H1 (cell line): Measurements from ENCODE around the gene CLEC2D. TPM values are rescaled to one million over a fixed set of nuclear protein-coding genes. Genes with fewer than 3 reads are reported as not detected.

Experiments used
- CTCF ChIA-PET: fragments of 300-600 bp; sonication (Branson Sonifier 250); formaldehyde crosslinking; loops from one replicate; lab custom pipeline; 2021; ENCODE audit not compliant: partially characterized antibody; lab: Charles Lee
- POLR2A ChIA-PET: fragments of 300-600 bp; sonication (Branson Sonifier 250); formaldehyde crosslinking; loops from one replicate; lab custom pipeline; 2021; ENCODE audit warnings: inconsistent platforms; ENCODE audit not compliant: partially characterized antibody; lab: Charles Lee
- DNase-seq, 2 experiments: peaks; one replicate each; pipeline versions ENCODE4 v3.0.0 to v3.0.0-alpha.2; 2010 to 2022; ENCODE audit warnings: low spot score in 2 of 2, low read depth in 1 of 2, mixed read lengths in 1 of 2
- FAIRE-seq: peaks from 2 replicates; lab custom pipeline; 2011; peaks lifted over from hg19 to GRCh38; lab: Jason Lieb, UNC
- H2AFZ ChIP-seq: 2 replicates; pipeline ENCODE4 v1.8.1; 2012; ENCODE audit warnings: low read length, inconsistent platforms
- H2AK5ac ChIP-seq: 2 replicates; pipeline ENCODE4 v1.6.1; 2013; ENCODE audit warnings: low read depth, low read length
- H2BK120ac ChIP-seq: replicated peaks from 2 replicates; pipeline ENCODE3; 2013; ENCODE audit warnings: low read depth, low read length, inconsistent platforms
- H2BK12ac ChIP-seq: 2 replicates; pipeline ENCODE4 v1.6.1; 2013; ENCODE audit warnings: low read depth, low read length
- H2BK15ac ChIP-seq: 2 replicates; pipeline ENCODE4 v1.6.1; 2013; ENCODE audit warnings: low read length
- H2BK20ac ChIP-seq: 2 replicates; pipeline ENCODE4 v1.6.1; 2013; ENCODE audit warnings: low read length
- H2BK5ac ChIP-seq: 2 replicates; pipeline ENCODE4 v1.6.1; 2013; ENCODE audit warnings: low read depth, low read length
- H3K14ac ChIP-seq: 2 replicates; pipeline ENCODE4 v1.6.1; 2013; ENCODE audit warnings: inconsistent platforms; ENCODE audit not compliant: insufficient read length
- H3K18ac ChIP-seq: 2 replicates; pipeline ENCODE4 v1.6.1; 2013; ENCODE audit warnings: low read length; ENCODE audit errors: extremely low read depth
- H3K23ac ChIP-seq: 2 replicates; pipeline ENCODE4 v1.6.1; 2013; ENCODE audit warnings: inconsistent platforms; ENCODE audit not compliant: insufficient read length
- H3K23me2 ChIP-seq: 2 replicates; pipeline ENCODE4 v1.6.1; 2013; ENCODE audit warnings: low read depth, low read length
- H3K27ac ChIP-seq: 2 replicates; pipeline ENCODE4 v1.6.1; 2011; ENCODE audit warnings: low read depth, low read length, inconsistent platforms
- H3K27me3 ChIP-seq, 4 experiments: replicated peaks in 1 of 4; 1 replicate in 1 of 4; 2 replicates in 3 of 4; pipeline versions ENCODE4 v1.6.1 to v1.8.1; 2011 to 2013; ENCODE audit warnings: low read length in 3 of 4, mild to moderate bottlenecking in 3 of 4, inconsistent platforms in 2 of 4, mixed read lengths in 2 of 4, moderate library complexity in 1 of 4; ENCODE audit not compliant: control insufficient read depth in 3 of 4, insufficient read depth in 3 of 4; ENCODE audit errors: extremely low read depth in 1 of 4
- H3K36me3 ChIP-seq, 4 experiments: 2 replicates each; pipeline versions ENCODE4 v1.6.1 to v1.8.1; 2011 to 2013; ENCODE audit warnings: mild to moderate bottlenecking in 4 of 4, low read length in 3 of 4, moderate library complexity in 2 of 4, control low read depth in 1 of 4, inconsistent platforms in 1 of 4; ENCODE audit not compliant: insufficient read depth in 4 of 4, control insufficient read depth in 2 of 4
- H3K4ac ChIP-seq: replicated peaks from 2 replicates; pipeline ENCODE3; 2013; ENCODE audit warnings: low read length, low read depth, mixed read lengths, inconsistent platforms; ENCODE audit not compliant: insufficient read length
- H3K4me1 ChIP-seq, 4 experiments: replicated peaks in 1 of 4; 1 replicate in 1 of 4; 2 replicates in 3 of 4; pipeline versions ENCODE4 v1.6.1 to v1.8.1; 2011 to 2013; ENCODE audit warnings: low read length in 3 of 4, inconsistent platforms in 2 of 4, mixed read lengths in 1 of 4; ENCODE audit not compliant: insufficient read depth in 4 of 4, control insufficient read depth in 3 of 4
- H3K4me2 ChIP-seq, 2 experiments: 2 replicates each; pipeline versions ENCODE4 v1.6.1 to v1.8.1; 2011 to 2013; ENCODE audit warnings: low read depth in 2 of 2, low read length in 2 of 2, control low read depth in 1 of 2, inconsistent platforms in 1 of 2, mild to moderate bottlenecking in 1 of 2; ENCODE audit not compliant: insufficient read depth in 1 of 2
- H3K4me3 ChIP-seq, 4 experiments: fragments of 200-600, 300-600 bp in 1 of 4; sonication (generic), shearing (Covaris generic), sonication (Bioruptor Twin) in 1 of 4; 2 replicates each; pipeline versions ENCODE4 v1.5.1 to v1.8.1; 2011 to 2016; ENCODE audit warnings: low read length in 4 of 4, low read depth in 3 of 4, control low read depth in 2 of 4, inconsistent platforms in 2 of 4, mild to moderate bottlenecking in 2 of 4, mixed read lengths in 1 of 4, moderate library complexity in 1 of 4; ENCODE audit not compliant: insufficient read depth in 2 of 4; ENCODE audit errors: extremely low read depth in 1 of 4
- H3K56ac ChIP-seq: replicated peaks from 2 replicates; pipeline ENCODE3; 2013; ENCODE audit warnings: low read depth, mild to moderate bottlenecking, mixed read lengths, low read length, inconsistent platforms; ENCODE audit not compliant: insufficient read length
- H3K79me1 ChIP-seq: 2 replicates; pipeline ENCODE4 v1.6.1; 2013; ENCODE audit warnings: low read depth, low read length, control low read depth
- H3K79me2 ChIP-seq, 2 experiments: 2 replicates each; pipeline versions ENCODE4 v1.6.1 to v1.8.1; 2012 to 2013; ENCODE audit warnings: low read length in 2 of 2, mild to moderate bottlenecking in 2 of 2, inconsistent platforms in 1 of 2; ENCODE audit not compliant: insufficient read depth in 2 of 2, control insufficient read depth in 1 of 2
- H3K9ac ChIP-seq, 4 experiments: replicated peaks in 1 of 4; 1 replicate in 1 of 4; 2 replicates in 3 of 4; pipeline versions ENCODE4 v1.6.1 to v1.8.1; 2011 to 2013; ENCODE audit warnings: low read depth in 3 of 4, low read length in 3 of 4, control low read depth in 2 of 4, mild to moderate bottlenecking in 2 of 4, moderate library complexity in 2 of 4, inconsistent platforms in 1 of 4; ENCODE audit errors: extremely low read depth in 1 of 4
- H3K9me3 ChIP-seq, 2 experiments: 2 replicates each; pipeline versions ENCODE4 v1.6.1 to v1.8.1; 2012 to 2013; ENCODE audit warnings: mild to moderate bottlenecking in 2 of 2, moderate library complexity in 2 of 2, control low read depth in 1 of 2, inconsistent platforms in 1 of 2, low read depth in 1 of 2, low read length in 1 of 2, mixed read lengths in 1 of 2; ENCODE audit not compliant: insufficient read depth in 2 of 2
- H4K20me1 ChIP-seq, 2 experiments: replicated peaks in 1 of 2; 2 replicates each; pipeline versions ENCODE3 to v1.8.1; 2011 to 2013; ENCODE audit warnings: inconsistent platforms in 2 of 2, low read length in 2 of 2, mild to moderate bottlenecking in 1 of 2; ENCODE audit not compliant: insufficient read depth in 2 of 2, control insufficient read depth in 1 of 2
- H4K5ac ChIP-seq: 2 replicates; pipeline ENCODE4 v1.6.1; 2013; ENCODE audit warnings: low read length, low read depth, mixed read lengths, inconsistent platforms; ENCODE audit not compliant: insufficient read length
- H4K8ac ChIP-seq: 2 replicates; pipeline ENCODE4 v1.8.0; 2013; ENCODE audit warnings: mild to moderate bottlenecking, moderate library complexity, low read length, inconsistent platforms; ENCODE audit not compliant: insufficient read depth; ENCODE audit errors: extremely low read depth
- H4K91ac ChIP-seq: replicated peaks from 2 replicates; pipeline ENCODE3; 2013; ENCODE audit warnings: low read length, mixed read lengths, inconsistent platforms; ENCODE audit not compliant: insufficient read length
- ASH2L ChIP-seq: fragments of 200-600, 300-600 bp; sonication (generic); IDR thresholded peaks from one replicate; pipeline ENCODE4 v1.7.1; 2017; ENCODE audit warnings: low read length
- CEBPB ChIP-seq: IDR thresholded peaks from 2 replicates; pipeline ENCODE4 v1.6.1; 2012; ENCODE audit warnings: low read depth, low read length
- FOSL1 ChIP-seq: IDR thresholded peaks from 2 replicates; pipeline ENCODE4 v1.6.1; 2011; ENCODE audit warnings: mild to moderate bottlenecking, low read depth, low read length, moderate library complexity; ENCODE audit not compliant: insufficient read depth
- GABPA ChIP-seq: IDR thresholded peaks from 2 replicates; pipeline ENCODE4 v1.6.1; 2011; ENCODE audit warnings: mild to moderate bottlenecking, low read length, moderate library complexity, borderline replicate concordance; ENCODE audit not compliant: insufficient read depth
- GTF2F1 ChIP-seq: IDR thresholded peaks from 2 replicates; pipeline ENCODE4 v1.6.1; 2012; ENCODE audit warnings: low read depth, low read length, improper control_type of control experiment, borderline replicate concordance
- JUN ChIP-seq: IDR thresholded peaks from 2 replicates; pipeline ENCODE4 v1.6.1; 2011; ENCODE audit warnings: low read depth, mild to moderate bottlenecking, improper control_type of control experiment, low read length
- KDM1A ChIP-seq: fragments of 200-600, 300-600 bp; sonication (generic); IDR thresholded peaks from 2 replicates; pipeline ENCODE4 v1.7.1; 2016; ENCODE audit warnings: mild to moderate bottlenecking, low read length, borderline replicate concordance
- NANOG ChIP-seq: IDR thresholded peaks from 2 replicates; pipeline ENCODE4 v1.6.1; 2011; ENCODE audit warnings: low read length, low read depth, mild to moderate bottlenecking, inconsistent platforms; ENCODE audit not compliant: insufficient read depth, poor library complexity, severe bottlenecking
- RNF2 ChIP-seq: fragments of 200-900, 300-1000 bp; sonication (generic); IDR thresholded peaks from 2 replicates; pipeline ENCODE4 v1.7.1; 2016; ENCODE audit warnings: borderline replicate concordance, low read depth, mild to moderate bottlenecking, antibody characterized with exemption, low read length; ENCODE audit not compliant: poor library complexity, severe bottlenecking; ENCODE audit errors: missing control alignments
- SRF ChIP-seq: IDR thresholded peaks from 2 replicates; pipeline ENCODE4 v1.6.1; 2011; ENCODE audit warnings: mild to moderate bottlenecking, low read depth, low read length, moderate library complexity
- TAF1 ChIP-seq: IDR thresholded peaks from 2 replicates; pipeline ENCODE4 v1.6.1; 2011; ENCODE audit warnings: mild to moderate bottlenecking, low read depth, low read length
- TBP ChIP-seq: IDR thresholded peaks from 2 replicates; pipeline ENCODE4 v1.6.1; 2011; ENCODE audit warnings: low read depth, low read length, improper control_type of control experiment
- ZNF274 ChIP-seq: IDR thresholded peaks from 2 replicates; pipeline ENCODE4 v1.7.0; 2012; ENCODE audit warnings: low read length, borderline replicate concordance; ENCODE audit errors: extremely low read depth
- WGBS, 2 experiments: shearing (Covaris generic) in 1 of 2; methylation state at CpG; one replicate each; pipeline versions ENCODE4 v1.1.6 to v1.1.7; 2013 to 2015; ENCODE audit warnings: low lambda C conversion rate in 2 of 2, mixed read lengths in 2 of 2, inconsistent platforms in 1 of 2, low coverage in 1 of 2, missing lambda C conversion rate in 1 of 2; ENCODE audit not compliant: insufficient replicate concordance in 2 of 2, insufficient coverage in 1 of 2, insufficient read length in 1 of 2; ENCODE audit errors: extremely low coverage in 1 of 2, missing lambda C conversion rate in 1 of 2; 5-methylcytosine and 5-hydroxymethylcytosine counted together
- polyA plus RNA-seq, 7 experiments: library from polyadenylated mRNA; depleted of rRNA in 3 of 7; stranded (reverse) in 5 of 7; unstranded in 2 of 7; fragments of >200 nt in 5 of 7; fragments of 200-250 nt in 2 of 7; gene quantifications; 1 replicate in 5 of 7; 2 replicates in 1 of 7; 4 replicates in 1 of 7; pipeline versions ENCODE4 v1.2.1 to v1.2.3, GENCODE V29; 2011 to 2013; ENCODE audit warnings: missing spikeins in 2 of 7, mixed read lengths in 2 of 7
- total RNA-seq: library from RNA; stranded (reverse); fragmentation: NEBNext Ultra II Directional; extraction: Animal tissue kit (Norgen Biotek cat#: 25700); gene quantifications from 2 replicates; pipeline ENCODE4 v1.2.1, GENCODE V29; 2021

The CLEC2D gene
- total and polyA plus RNA-seq, 2 of the 8 experiments (the other 6 are each of a cell fraction or from before 2014, with no cell fraction given) = 4.2 to 6.2 TPM

DNA sequence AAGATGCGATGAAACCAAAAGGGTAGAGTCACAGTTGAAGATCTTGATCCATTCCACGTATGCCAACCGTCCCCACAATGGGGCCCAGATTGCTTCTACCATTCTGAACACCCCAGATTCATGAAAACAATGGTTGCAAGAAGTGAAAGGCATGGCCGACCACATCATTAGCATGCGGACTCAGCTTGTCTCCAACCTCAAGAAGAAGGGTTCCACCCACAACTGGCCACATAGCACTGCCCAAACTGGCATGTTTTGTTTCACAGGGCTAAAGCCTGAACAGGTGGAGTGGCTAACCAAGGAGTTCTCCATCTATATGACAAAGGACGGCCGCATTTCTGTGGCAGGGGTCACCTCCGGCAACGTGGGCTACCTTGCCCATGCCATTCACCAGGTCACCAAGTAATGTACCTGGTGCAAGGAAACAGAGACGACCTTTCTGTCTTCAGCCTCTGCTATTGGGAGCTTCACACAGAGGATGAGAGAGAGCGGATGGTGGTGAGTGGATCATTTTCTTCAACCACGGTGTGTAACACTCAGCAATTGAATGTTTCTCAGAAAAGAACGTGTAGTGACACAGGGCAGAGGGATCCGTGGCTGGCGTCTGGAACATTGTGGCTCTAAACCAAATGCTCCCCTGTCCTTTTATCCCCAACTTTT is 26.8 kb upstream of the CLEC2D start:
- Histone ChIP-seq H4K5ac (no peak overlapping the region), H3K9ac (no peak overlapping the region), H3K56ac (no peak overlapping the region), H3K27ac (no peak overlapping the region), H2BK5ac (no peak overlapping the region), H2BK15ac (no peak overlapping the region), H3K23me2 (peaks cover 3% of the 10 kb centered on the region; the same call in 1 of the 2 replicates), H3K9me3 (peaks cover 5 to 7% of the 10 kb centered on the region in 2 experiments; a peak in 1 of 4 replicates), H3K27me3 (no peaks in the 10 kb centered on the region), H3K14ac (no peak overlapping the region), H3K36me3 (peaks cover 0 to 3% (median 0%) of the 10 kb centered on the region in 4 experiments; a peak in 1 of 8 replicates), H3K4me1 (no peaks in the 10 kb centered on the region; a peak in 1 of 7 replicates), H3K4me2 (no peak overlapping the region), H2BK20ac (no peak overlapping the region), H2BK12ac (no peak overlapping the region), H3K23ac (no peak overlapping the region), H4K8ac (no peak overlapping the region), H3K4ac (no peak overlapping the region), H4K20me1 (no peaks in the 10 kb centered on the region), H3K79me2 (no peaks in the 10 kb centered on the region), H4K91ac (no peak overlapping the region), H2AFZ (no peak overlapping the region), H3K79me1 (no peaks in the 10 kb centered on the region), H3K4me3 (no peak overlapping the region), H2AK5ac (no peak overlapping the region), H3K18ac (no peak overlapping the region), H2BK120ac (no peak overlapping the region)
- 80% methylated on average over 15 of the region's 15 CpGs; no CpG with 5 or more reads in 1 of the 2 experiments for WGBS, 2 experiments
- DNase-seq (no peak), FAIRE-seq (no peak)
- POLR2A ChIA-PET = no interaction called here
- CTCF ChIA-PET = interaction anchor here (1.8 kb wide), 1 partner anchor 9 kb away, joined by 6 read pairs; no protein-coding TSS in a partner anchor
- TF ChIP-seq CEBPB = no peak
- no peak for TF ChIP-seq TAF1
- TF ChIP-seq ASH2L = no peak
- no peak for TF ChIP-seq RNF2
- no peak for TF ChIP-seq JUN
- no peak for TF ChIP-seq ZNF274
- TF ChIP-seq FOSL1 = no peak
- no peak for TF ChIP-seq NANOG
- TF ChIP-seq KDM1A = no peak
- no peak for TF ChIP-seq GTF2F1
- TF ChIP-seq SRF = no peak
- no peak for TF ChIP-seq GABPA
- no peak for TF ChIP-seq TBP
